Stimulated activated CD8-positive, alpha-beta memory T cell treated with anti-CD3 and anti-CD28 coated beads, Interleukin-4, amount 100 ng/mL, for 1 hour (primary cell): ENCODE results near the gene CDCA5.

ENCODE experiments used
- DNase-seq, 2 donors: peaks; one replicate each; pipeline ENCODE4 v3.0.0-alpha.2; 2020; ENCODE audit warnings: low read depth in 2 of 2, low spot score in 1 of 2

CDCA5 gene

GRCh38 chr11:65107751-65108468 lies 24.1 kb upstream of the CDCA5 start:
- no peak for DNase-seq

- DNase-seq = no peak
Observed at GRCh38 chr11:65107078-65107477, 23.2 kb upstream of the CDCA5 start.

GRCh38 chr11:65104628-65105027 lies 20.8 kb upstream of the CDCA5 start:
- no peak for DNase-seq

GRCh38 chr11:65103476-65103875 lies 19.6 kb upstream of the CDCA5 start:
- DNase-seq = no peak

GRCh38 chr11:65102142-65103095 lies 18.6 kb upstream of the CDCA5 start:
- no peak for DNase-seq

GRCh38 chr11:65100674-65101350 lies 17.0 kb upstream of the CDCA5 start:
- no peak for DNase-seq

GRCh38 chr11:65096926-65097325 lies 13.1 kb upstream of the CDCA5 start:
- DNase-seq = no peak

- peak; percentile 72 for DNase-seq
Observed at GRCh38 chr11:65095974-65096806, 12.3 kb upstream of the CDCA5 start, which contains the start of gene VPS51. Gene VPS51 (plus strand): TSS chr11:65096214. CDS start chr11:65096251, 37 bp downstream.

- DNase-seq = no peak
Observed at GRCh38 chr11:65095427-65095826, 11.6 kb upstream of the CDCA5 start.

- DNase-seq = no peak
Observed at GRCh38 chr11:65090628-65091027, 6.8 kb upstream of the CDCA5 start.

GRCh38 chr11:65089621-65090020 lies 5.8 kb upstream of the CDCA5 start:
- DNase-seq = no peak

GRCh38 chr11:65087827-65088226 lies 4.0 kb upstream of the CDCA5 start:
- DNase-seq = no peak

GRCh38 chr11:65087216-65087615 lies 3.4 kb upstream of the CDCA5 start:
- no peak for DNase-seq

- no peak for DNase-seq
Observed at GRCh38 chr11:65086809-65087208, 3.0 kb upstream of the CDCA5 start.

GRCh38 chr11:65085446-65085845 lies 1.6 kb upstream of the CDCA5 start:
- no peak for DNase-seq

- no peak for DNase-seq
Observed at GRCh38 chr11:65084598-65085375, 947 bp upstream of the CDCA5 start.

- DNase-seq = no peak
Observed at GRCh38 chr11:65083134-65083833, 556 bp downstream of the CDCA5 start.

GRCh38 chr11:65078786-65079342 lies 5.0 kb downstream of the CDCA5 start:
- DNase-seq = no peak

GRCh38 chr11:65078151-65078550 lies 5.7 kb downstream of the CDCA5 start:
- peak; percentile 44 to 46 for DNase-seq
